Memory B cell (primary cell): ENCODE measurements around the gene RFX1.
A peak's percentile ranks its signal among the peaks of the same experiment; 100 is the strongest.
"Not testable (repeated sequence)": the region's sequence is repeated elsewhere in the genome, so short reads cannot be mapped to it uniquely, and the experiment has no call there.

Experiments
- ATAC-seq: fragments of 150-1000 bp; cut with Tn5 transposase; 2 replicates; pipeline ENCODE4 v1.10.0; 2021; ENCODE audit warnings: low read depth, mild to moderate bottlenecking, moderate library complexity
- DNase-seq, 2 donors: peaks; one replicate each; pipeline ENCODE4 v3.0.0; 2022; ENCODE audit warnings: low spot score in 2 of 2
- H3K27ac Mint-ChIP-seq: one replicate; pipeline ENCODE4 v1.8.0; 2022; ENCODE audit warnings: mild to moderate bottlenecking, moderate library complexity, mixed read lengths
- H3K27me3 Mint-ChIP-seq: one replicate; pipeline ENCODE4 v1.8.0; 2022; ENCODE audit warnings: mixed read lengths
- H3K36me3 Mint-ChIP-seq: one replicate; pipeline ENCODE4 v1.8.0; 2022; ENCODE audit warnings: mild to moderate bottlenecking, mixed read lengths
- H3K4me1 Mint-ChIP-seq: one replicate; pipeline ENCODE4 v1.8.0; 2022; ENCODE audit warnings: mixed read lengths
- H3K4me3 Mint-ChIP-seq: one replicate; pipeline ENCODE4 v1.8.0; 2022; ENCODE audit warnings: mild to moderate bottlenecking, moderate library complexity, mixed read lengths
- H3K9me3 Mint-ChIP-seq: one replicate; pipeline ENCODE4 v1.8.0; 2022; ENCODE audit warnings: mixed read lengths

The RFX1 gene

GRCh38 chr19:13926010-13926409 is 80.1 kb downstream of the RFX1 start:
- DNase-seq (no peak), ATAC-seq (no peak)
- Mint-ChIP-seq H3K4me3 (no peak overlapping the region), H3K9me3 (no peaks in the 10 kb centered on the region), H3K27me3 (no peaks in the 10 kb centered on the region), H3K4me1 (peaks cover 2% of the 10 kb centered on the region), H3K36me3 (peaks cover 30% of the 10 kb centered on the region), H3K27ac (no peak overlapping the region)

GRCh38 chr19:13923194-13923987 is 82.7 kb downstream of the RFX1 start:
- Mint-ChIP-seq H3K36me3 (peaks cover 34% of the 10 kb centered on the region), H3K27me3 (no peaks in the 10 kb centered on the region), H3K9me3 (no peaks in the 10 kb centered on the region), H3K4me1 (peaks cover 2% of the 10 kb centered on the region), H3K4me3 (no peak overlapping the region), H3K27ac (no peak overlapping the region)
- DNase-seq (no peak), ATAC-seq (no peak)

DNA sequence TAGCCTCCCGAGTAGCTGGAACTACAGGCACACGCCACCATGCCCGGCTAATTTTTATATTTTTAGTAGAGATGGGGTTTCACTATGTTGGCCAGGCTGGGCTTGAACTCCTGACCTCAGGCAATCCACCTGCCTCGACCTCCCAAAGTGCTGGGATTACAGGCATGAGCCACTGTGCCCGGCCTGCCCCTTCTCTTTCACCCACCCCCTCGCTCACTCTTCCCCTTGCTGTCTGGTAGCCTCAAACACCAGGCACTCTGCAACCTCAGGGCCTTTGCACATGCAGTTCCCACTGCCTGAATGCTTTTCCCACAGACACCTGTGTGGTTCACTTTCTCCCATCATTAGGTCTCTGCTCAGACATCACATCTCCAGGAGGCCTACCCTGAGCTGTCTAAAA is 84.0 kb downstream of the RFX1 start:
- not testable (repeated sequence) for H3K4me1 Mint-ChIP-seq, H3K27me3 Mint-ChIP-seq, H3K4me3 Mint-ChIP-seq, DNase-seq, H3K9me3 Mint-ChIP-seq, H3K27ac Mint-ChIP-seq, ATAC-seq
- H3K36me3 Mint-ChIP-seq: peaks cover 29% of the 10 kb centered on the region

DNA sequence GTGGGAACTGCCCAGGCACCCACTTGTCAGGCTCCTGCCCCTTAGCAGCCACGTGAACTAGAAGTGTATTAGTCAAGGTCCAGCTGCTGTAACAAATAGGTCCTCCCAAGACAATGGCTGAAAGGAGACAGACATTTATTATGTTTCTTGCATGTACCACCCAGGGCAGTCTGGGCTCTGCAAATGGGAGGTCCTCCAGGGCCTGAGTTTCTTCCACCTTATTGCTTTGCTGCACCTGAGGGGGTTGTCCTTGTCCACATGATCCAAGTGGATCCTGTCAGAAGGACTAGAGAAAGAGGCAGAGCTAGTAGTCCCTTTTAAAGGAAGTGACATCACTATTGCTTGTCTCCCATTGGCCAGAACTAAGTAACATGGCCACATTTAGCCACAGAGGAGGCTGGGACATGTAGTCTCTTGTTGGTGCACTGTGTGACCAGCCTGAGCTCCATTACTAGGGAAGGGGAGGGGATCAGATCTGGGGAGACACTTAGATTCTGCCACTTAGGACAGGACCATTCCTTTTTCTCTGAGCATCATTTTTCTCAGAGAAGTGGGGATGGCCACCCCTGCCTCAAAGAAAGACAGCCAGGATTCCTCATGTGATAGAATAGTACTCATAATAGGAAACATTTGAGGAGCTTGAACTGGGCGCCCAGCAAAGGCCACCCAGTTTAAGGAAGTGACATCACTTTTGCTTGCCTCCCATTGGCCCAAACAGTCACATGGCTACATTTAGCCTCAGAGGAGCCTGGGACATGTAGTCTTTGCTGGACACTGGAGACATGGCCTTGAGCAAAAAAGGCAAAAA is 85.0 kb downstream of the RFX1 start:
- H3K4me1 Mint-ChIP-seq: peaks cover 2% of the 10 kb centered on the region
- ATAC-seq (peak; percentile 82), DNase-seq (no peak)
- H3K4me3 Mint-ChIP-seq: no peak overlapping the region
- no peaks in the 10 kb centered on the region for H3K27me3 Mint-ChIP-seq
- peaks cover 27% of the 10 kb centered on the region for H3K36me3 Mint-ChIP-seq
- H3K27ac Mint-ChIP-seq: no peak overlapping the region
- no peaks in the 10 kb centered on the region for H3K9me3 Mint-ChIP-seq

DNA sequence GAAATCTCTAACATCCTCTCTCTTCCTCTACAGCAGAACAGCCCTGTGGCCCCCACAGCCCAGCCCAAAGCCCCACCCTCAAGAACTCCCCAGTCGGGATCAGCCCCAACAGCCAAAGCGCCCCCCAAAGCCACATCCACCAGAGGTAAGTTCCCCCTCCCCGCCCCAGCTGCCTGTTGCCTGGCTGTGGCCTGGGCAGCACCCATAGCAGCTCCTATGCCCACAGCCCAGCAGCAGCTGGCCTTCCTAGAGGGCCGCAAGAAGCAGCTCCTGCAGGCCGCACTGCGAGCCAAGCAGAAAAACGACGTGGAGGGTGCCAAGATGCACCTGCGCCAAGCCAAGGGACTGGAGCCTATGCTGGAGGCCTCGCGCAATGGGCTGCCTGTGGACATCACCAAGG is 85.6 kb downstream of the RFX1 start:
- no peak overlapping the region for H3K4me3 Mint-ChIP-seq
- peaks cover 25% of the 10 kb centered on the region for H3K36me3 Mint-ChIP-seq
- ATAC-seq (no peak), DNase-seq (no peak)
- H3K27me3 Mint-ChIP-seq: no peaks in the 10 kb centered on the region
- H3K27ac Mint-ChIP-seq: no peak overlapping the region
- H3K4me1 Mint-ChIP-seq: peaks cover 2% of the 10 kb centered on the region
- no peaks in the 10 kb centered on the region for H3K9me3 Mint-ChIP-seq

DNA sequence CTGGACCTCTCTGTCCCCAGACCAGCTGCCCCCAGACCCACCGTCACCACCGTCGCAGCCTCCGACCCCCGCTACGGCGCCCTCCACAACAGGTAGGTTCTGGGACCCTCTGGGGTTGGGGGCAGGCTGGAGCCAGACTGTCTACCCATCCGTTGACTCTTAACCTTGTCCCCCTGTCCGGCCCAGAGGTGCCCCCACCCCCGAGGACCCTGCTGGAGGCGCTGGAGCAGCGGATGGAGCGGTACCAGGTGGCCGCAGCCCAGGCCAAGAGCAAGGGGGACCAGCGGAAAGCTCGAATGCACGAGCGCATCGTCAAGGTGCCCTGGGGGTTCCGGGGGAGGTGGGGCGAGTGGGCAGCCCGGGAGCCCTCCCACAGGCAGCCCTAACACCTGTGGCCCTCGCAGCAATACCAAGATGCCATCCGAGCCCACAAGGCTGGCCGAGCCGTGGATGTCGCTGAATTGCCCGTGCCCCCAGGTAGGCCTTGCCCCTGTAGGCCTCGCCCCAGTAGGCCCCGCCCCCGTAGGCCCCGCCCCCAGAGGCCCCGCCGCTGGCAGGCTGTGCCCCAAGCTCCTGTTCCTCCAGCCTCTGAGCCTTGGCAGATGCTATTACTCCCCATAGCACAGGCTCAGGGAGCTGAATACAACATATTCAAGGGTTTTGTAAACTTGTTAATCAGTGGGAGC is 87.3 kb downstream of the RFX1 start:
- no peaks in the 10 kb centered on the region for H3K9me3 Mint-ChIP-seq
- DNase-seq (no peak), ATAC-seq (no peak)
- H3K27ac Mint-ChIP-seq: no peak overlapping the region
- H3K36me3 Mint-ChIP-seq: peaks cover 21% of the 10 kb centered on the region
- H3K4me3 Mint-ChIP-seq: no peak overlapping the region
- peaks cover 2% of the 10 kb centered on the region for H3K4me1 Mint-ChIP-seq
- no peaks in the 10 kb centered on the region for H3K27me3 Mint-ChIP-seq

DNA sequence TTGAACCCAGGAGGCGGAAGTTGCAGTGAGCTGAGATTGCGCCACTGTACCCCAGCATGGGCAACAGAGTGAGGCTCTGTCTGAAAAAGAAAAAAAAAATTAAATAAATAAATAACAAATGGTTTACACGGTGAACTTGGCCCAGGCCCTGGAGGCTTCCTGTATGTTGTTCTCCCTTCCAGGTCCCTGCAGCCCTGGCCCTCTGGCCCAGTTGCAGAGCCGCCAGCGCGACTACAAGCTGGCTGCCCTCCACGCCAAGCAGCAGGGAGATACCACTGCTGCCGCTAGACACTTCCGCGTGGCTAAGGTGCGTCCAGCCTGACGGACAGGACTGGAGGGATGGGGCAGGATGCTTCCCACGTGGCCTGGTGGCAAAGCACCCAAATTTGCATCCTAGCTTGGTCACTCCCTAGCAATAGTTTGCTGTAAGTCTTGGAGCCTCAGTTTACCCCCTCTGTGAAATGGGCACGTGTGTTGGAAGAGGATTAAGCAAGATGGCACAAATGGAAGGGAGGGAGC is 88.2 kb downstream of the RFX1 start:
- Mint-ChIP-seq H3K9me3 (no peaks in the 10 kb centered on the region), H3K27ac (no peak overlapping the region), H3K36me3 (peaks cover 18% of the 10 kb centered on the region), H3K27me3 (no peaks in the 10 kb centered on the region), H3K4me1 (peaks cover 2% of the 10 kb centered on the region), H3K4me3 (no peak overlapping the region)
- DNase-seq: no peak
- no peak for ATAC-seq

DNA sequence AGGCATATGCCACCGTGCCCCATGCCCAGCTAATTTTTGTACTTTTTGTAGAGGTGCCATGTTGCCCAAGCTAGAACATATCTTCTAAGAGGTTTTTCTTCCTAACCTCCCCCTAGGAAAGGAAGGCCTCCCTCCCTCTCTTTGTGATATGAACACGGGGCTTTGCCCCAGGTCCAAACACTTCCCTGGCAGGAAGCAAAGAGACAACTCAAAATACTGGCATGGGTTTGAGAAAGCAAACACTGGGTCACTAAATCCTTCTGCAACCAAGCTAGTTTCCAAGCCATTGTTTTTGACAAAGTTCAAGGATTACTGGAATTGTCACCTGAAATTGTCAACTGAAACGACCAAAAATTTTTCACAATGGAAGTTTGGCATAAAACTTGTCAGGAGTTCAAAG is 91.3 kb downstream of the RFX1 start:
- Mint-ChIP-seq H3K9me3 (no peaks in the 10 kb centered on the region), H3K36me3 (peaks cover 10% of the 10 kb centered on the region), H3K4me3 (no peak overlapping the region), H3K27ac (no peak overlapping the region), H3K4me1 (no peaks in the 10 kb centered on the region), H3K27me3 (no peaks in the 10 kb centered on the region)
- no peak for DNase-seq
- no peak for ATAC-seq

DNA sequence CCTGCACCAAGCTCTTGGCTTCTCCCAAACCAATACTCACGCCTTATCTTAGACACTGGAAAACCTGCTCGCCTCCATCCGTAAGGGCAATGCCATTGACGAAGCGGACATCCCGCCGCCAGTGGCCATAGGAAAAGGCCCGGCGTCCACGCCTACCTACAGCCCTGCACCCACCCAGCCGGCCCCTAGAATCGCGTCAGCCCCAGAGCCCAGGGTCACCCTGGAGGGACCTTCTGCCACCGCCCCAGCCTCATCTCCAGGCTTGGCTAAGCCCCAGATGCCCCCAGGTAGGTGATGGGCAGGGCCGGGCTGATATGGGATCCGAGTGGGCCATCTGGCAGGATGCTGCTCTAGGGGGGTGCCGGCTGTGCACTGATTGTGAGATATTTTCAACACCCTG is 92.8 kb downstream of the RFX1 start:
- peaks cover 9% of the 10 kb centered on the region for H3K36me3 Mint-ChIP-seq
- no peak overlapping the region for H3K27ac Mint-ChIP-seq
- DNase-seq (no peak), ATAC-seq (no peak)
- no peaks in the 10 kb centered on the region for H3K9me3 Mint-ChIP-seq
- H3K4me1 Mint-ChIP-seq: no peaks in the 10 kb centered on the region
- H3K4me3 Mint-ChIP-seq: no peak overlapping the region
- no peaks in the 10 kb centered on the region for H3K27me3 Mint-ChIP-seq
